ENCODE data around the gene ADAMTS2. TPM values are rescaled to one million over a fixed set of nuclear protein-coding genes. Genes with fewer than 3 reads are reported as not detected.

The ADAMTS2 gene
- total RNA-seq, 1 experiment from 2014 or later, result 3.9 TPM

DNA sequence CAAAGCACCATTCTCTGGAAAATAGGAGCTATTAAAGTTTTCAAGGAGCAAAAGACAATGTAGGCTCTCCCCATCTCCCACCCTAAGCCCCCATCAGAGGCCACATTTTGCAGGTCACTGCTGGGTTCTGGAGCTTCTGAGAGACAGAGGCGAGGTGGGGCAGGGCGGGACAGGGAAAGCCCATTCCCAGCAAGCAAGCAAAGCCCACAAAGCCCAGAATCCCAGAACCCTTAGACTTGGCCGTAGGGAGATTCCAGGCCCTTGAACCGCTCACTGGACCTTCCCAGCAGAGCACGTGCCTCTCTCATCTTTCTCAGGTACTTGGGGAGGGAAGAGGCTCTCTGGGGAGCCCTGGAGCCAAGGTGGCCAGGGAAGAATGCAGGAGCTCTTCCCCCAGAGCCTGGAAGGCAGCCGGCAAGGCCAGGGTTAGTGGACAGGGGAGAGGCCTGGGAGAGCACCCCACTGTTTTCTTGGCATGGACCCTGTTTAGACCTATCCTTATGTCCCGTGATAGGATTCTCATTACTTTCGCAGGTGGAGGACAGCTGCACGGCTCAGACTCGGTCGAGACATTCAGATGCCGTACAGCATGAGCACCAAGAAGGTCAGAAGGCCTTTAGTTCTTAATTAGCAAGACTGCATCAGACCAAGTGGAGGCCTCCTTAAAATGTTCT lies 232.7 kb downstream of the ADAMTS2 start:
- Histone ChIP-seq H2AFZ (ENCODE audit: low read depth, low read length, poor library complexity, severe bottlenecking) (no peak overlapping the region), H3K4me3 (replicated peaks in 1 of 2; ENCODE audit: low read depth in 1 of 2, low read length in 2 of 2) (no peak overlapping the region), H3K4me2 (ENCODE audit: low read length) (no peak overlapping the region), H3K9ac (ENCODE audit: low read length) (no peak overlapping the region), H3K27me3 (ENCODE audit: insufficient read depth, low read length) (no peaks in the 10 kb centered on the region), H3K79me2 (ENCODE audit: insufficient read depth, low read length) (no peaks in the 10 kb centered on the region), H3K36me3 (ENCODE audit: control insufficient read depth in 1 of 2, insufficient read depth in 2 of 2, low read length in 2 of 2) (no peaks in the 10 kb centered on the region), H3K27ac (ENCODE audit: low read depth, low read length) (no peak overlapping the region), H3K4me1 (ENCODE audit: control insufficient read depth in 1 of 2, insufficient read depth in 2 of 2, low read length in 2 of 2) (no peaks in the 10 kb centered on the region), H3K9me3 (ENCODE audit: control insufficient read depth in 1 of 2, insufficient read depth in 1 of 2, low read depth in 1 of 2, low read length in 2 of 2) (no peaks in the 10 kb centered on the region), H3K9me2 (ENCODE audit: insufficient read depth) (no peaks in the 10 kb centered on the region), H4K20me1 (ENCODE audit: insufficient read depth) (no peaks in the 10 kb centered on the region)
- no peak for DNase-seq (ENCODE audit: low read depth, low spot score)
- ATAC-seq, result no peak
- no TSS peak for BruUV-seq (replicated peaks)
- ChIA-PET RAD21 (ENCODE audit: low non-redundant PET in 1 of 2, low total read pairs in 2 of 2, uncharacterized antibody in 2 of 2, unreplicated experiment in 2 of 2) (no interaction called here), CTCF (no interaction called here), POLR2A (no interaction called here)
- TF ChIP-seq EZH2phosphoT487 (IDR thresholded peaks at IDR 0.05; ENCODE audit: borderline replicate concordance) (no peak), EGR1 (IDR thresholded peaks at IDR 0.05; ENCODE audit: low read depth) (no peak), ELF1 (IDR thresholded peaks at IDR 0.05; ENCODE audit: borderline replicate concordance, low read depth) (no peak), FOSL1 (IDR thresholded peaks at IDR 0.05; ENCODE audit: low read depth) (no peak), RAD21 (IDR thresholded peaks at IDR 0.05; ENCODE audit: low read depth) (no peak), SIN3A (IDR thresholded peaks at IDR 0.05; ENCODE audit: low read depth) (no peak), POLR2AphosphoS5 (IDR thresholded peaks at IDR 0.05; ENCODE audit: low read depth, low read length) (no peak), CBX3 (IDR thresholded peaks at IDR 0.05; ENCODE audit: low read depth) (no peak), ZFX (IDR thresholded peaks at IDR 0.05) (no peak), SRF (IDR thresholded peaks at IDR 0.05; ENCODE audit: low read depth) (no peak)
- TF ChIP-seq, protein P1, sequence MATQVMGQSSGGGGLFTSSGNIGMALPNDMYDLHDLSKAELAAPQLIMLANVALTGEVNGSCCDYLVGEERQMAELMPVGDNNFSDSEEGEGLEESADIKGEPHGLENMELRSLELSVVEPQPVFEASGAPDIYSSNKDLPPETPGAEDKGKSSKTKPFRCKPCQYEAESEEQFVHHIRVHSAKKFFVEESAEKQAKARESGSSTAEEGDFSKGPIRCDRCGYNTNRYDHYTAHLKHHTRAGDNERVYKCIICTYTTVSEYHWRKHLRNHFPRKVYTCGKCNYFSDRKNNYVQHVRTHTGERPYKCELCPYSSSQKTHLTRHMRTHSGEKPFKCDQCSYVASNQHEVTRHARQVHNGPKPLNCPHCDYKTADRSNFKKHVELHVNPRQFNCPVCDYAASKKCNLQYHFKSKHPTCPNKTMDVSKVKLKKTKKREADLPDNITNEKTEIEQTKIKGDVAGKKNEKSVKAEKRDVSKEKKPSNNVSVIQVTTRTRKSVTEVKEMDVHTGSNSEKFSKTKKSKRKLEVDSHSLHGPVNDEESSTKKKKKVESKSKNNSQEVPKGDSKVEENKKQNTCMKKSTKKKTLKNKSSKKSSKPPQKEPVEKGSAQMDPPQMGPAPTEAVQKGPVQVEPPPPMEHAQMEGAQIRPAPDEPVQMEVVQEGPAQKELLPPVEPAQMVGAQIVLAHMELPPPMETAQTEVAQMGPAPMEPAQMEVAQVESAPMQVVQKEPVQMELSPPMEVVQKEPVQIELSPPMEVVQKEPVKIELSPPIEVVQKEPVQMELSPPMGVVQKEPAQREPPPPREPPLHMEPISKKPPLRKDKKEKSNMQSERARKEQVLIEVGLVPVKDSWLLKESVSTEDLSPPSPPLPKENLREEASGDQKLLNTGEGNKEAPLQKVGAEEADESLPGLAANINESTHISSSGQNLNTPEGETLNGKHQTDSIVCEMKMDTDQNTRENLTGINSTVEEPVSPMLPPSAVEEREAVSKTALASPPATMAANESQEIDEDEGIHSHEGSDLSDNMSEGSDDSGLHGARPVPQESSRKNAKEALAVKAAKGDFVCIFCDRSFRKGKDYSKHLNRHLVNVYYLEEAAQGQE (IDR thresholded peaks at IDR 0.05; ENCODE audit: low read depth), result no peak
- TF ChIP-seq, protein P2, sequence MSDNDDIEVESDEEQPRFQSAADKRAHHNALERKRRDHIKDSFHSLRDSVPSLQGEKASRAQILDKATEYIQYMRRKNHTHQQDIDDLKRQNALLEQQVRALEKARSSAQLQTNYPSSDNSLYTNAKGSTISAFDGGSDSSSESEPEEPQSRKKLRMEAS (IDR thresholded peaks at IDR 0.05), result no peak
- TF ChIP-seq, protein P3, sequence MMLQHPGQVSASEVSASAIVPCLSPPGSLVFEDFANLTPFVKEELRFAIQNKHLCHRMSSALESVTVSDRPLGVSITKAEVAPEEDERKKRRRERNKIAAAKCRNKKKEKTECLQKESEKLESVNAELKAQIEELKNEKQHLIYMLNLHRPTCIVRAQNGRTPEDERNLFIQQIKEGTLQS (IDR thresholded peaks at IDR 0.05), result no peak
- intact Hi-C loops (cut with micrococcal nuclease), result no loop called here

All from HCT116 (cell line).